GM18511 (cell line): ENCODE data around the gene PIP4K2B.

Experiments
- ATAC-seq: cut with Tn5 transposase; IDR thresholded peaks from one replicate; pipeline ENCODE4 v1.9.1; 2021; ENCODE audit warnings: mild to moderate bottlenecking, moderate library complexity; ENCODE audit not compliant: unreplicated experiment

The PIP4K2B gene

GRCh38 chr17:38746004-38746848 lies 53.1 kb downstream of the PIP4K2B start:
- ATAC-seq = no peak

GRCh38 chr17:38745545-38745944 lies 53.8 kb downstream of the PIP4K2B start:
- ATAC-seq = no peak

GRCh38 chr17:38743556-38744171 lies 55.7 kb downstream of the PIP4K2B start:
- ATAC-seq = no peak

- ATAC-seq = no peak
Measured at GRCh38 chr17:38742411-38743308, 56.7 kb downstream of the PIP4K2B start.

GRCh38 chr17:38741921-38742410 lies 57.4 kb downstream of the PIP4K2B start:
- ATAC-seq = no peak

- no peak for ATAC-seq
Measured at GRCh38 chr17:38741461-38741860, 57.9 kb downstream of the PIP4K2B start.

GRCh38 chr17:38740806-38741205 lies 58.5 kb downstream of the PIP4K2B start:
- no peak for ATAC-seq

- ATAC-seq = no peak
Measured at GRCh38 chr17:38740044-38740443, 59.3 kb downstream of the PIP4K2B start.

GRCh38 chr17:38739305-38739704 lies 60.1 kb downstream of the PIP4K2B start:
- ATAC-seq = no peak

- ATAC-seq = no peak
Measured at GRCh38 chr17:38738686-38739085, 60.7 kb downstream of the PIP4K2B start.

GRCh38 chr17:38738007-38738662 lies 61.2 kb downstream of the PIP4K2B start:
- no peak for ATAC-seq

- ATAC-seq = no peak
Measured at GRCh38 chr17:38735161-38735997, 64.0 kb downstream of the PIP4K2B start.

GRCh38 chr17:38733982-38734973 lies 65.1 kb downstream of the PIP4K2B start:
- ATAC-seq = no peak

GRCh38 chr17:38733282-38733981 lies 65.9 kb downstream of the PIP4K2B start:
- no peak for ATAC-seq

GRCh38 chr17:38732376-38733281 lies 66.7 kb downstream of the PIP4K2B start:
- no peak for ATAC-seq

GRCh38 chr17:38731526-38732294 lies 67.6 kb downstream of the PIP4K2B start:
- ATAC-seq = no peak
